Measurements from ENCODE around the gene CCDC184.

- no peak for TF ChIP-seq POLR2A (IDR thresholded peaks at IDR 0.05; ENCODE audit: low read length)
- no peak for TF ChIP-seq GATA1 (IDR thresholded peaks at IDR 0.05; ENCODE audit: low read depth, low read length)
These were observed 2.5 kb upstream of the CCDC184 start for GRCh38 chr12:48180857-48181495.
